ENCODE results near the gene NR1H4. TPM values are rescaled to one million over a fixed set of nuclear protein-coding genes. Genes with fewer than 3 reads are reported as not detected.

Gene NR1H4
- total and polyA plus RNA-seq, 2 of the 8 experiments (the other 6 are each of a cell fraction or from before 2014, with no cell fraction given) = not detected

GRCh38 chr12:100567945-100568344, 94.3 kb downstream of the NR1H4 start:
- Histone ChIP-seq H3K4me2 (ENCODE audit: insufficient read depth in 1 of 2, low read depth in 2 of 2, low read length in 2 of 2) (no peak overlapping the region), H3K4me1 (replicated peaks in 1 of 4; ENCODE audit: control insufficient read depth in 3 of 4, insufficient read depth in 4 of 4, low read length in 3 of 4) (no peaks in the 10 kb centered on the region; a peak in 1 of 7 replicates), H3K4ac (replicated peaks; ENCODE audit: insufficient read length, low read depth, low read length) (no peak overlapping the region), H3K36me3 (ENCODE audit: control insufficient read depth in 2 of 4, insufficient read depth in 4 of 4, low read length in 3 of 4) (no peaks in the 10 kb centered on the region), H2BK12ac (ENCODE audit: low read depth, low read length) (no peak overlapping the region), H4K91ac (replicated peaks; ENCODE audit: insufficient read length, low read length) (no peak overlapping the region), H3K23me2 (ENCODE audit: low read depth, low read length) (peaks cover under 1% of the 10 kb centered on the region), H2AK5ac (ENCODE audit: low read depth, low read length) (no peak overlapping the region), H3K18ac (ENCODE audit: extremely low read depth, low read length) (no peak overlapping the region), H3K23ac (ENCODE audit: insufficient read length) (no peak overlapping the region), H3K27ac (ENCODE audit: low read depth, low read length) (no peak overlapping the region), H3K79me2 (ENCODE audit: control insufficient read depth in 1 of 2, insufficient read depth in 2 of 2, low read length in 2 of 2) (no peaks in the 10 kb centered on the region), H2AFZ (ENCODE audit: low read length) (no peak overlapping the region), H3K9me3 (ENCODE audit: insufficient read depth in 2 of 2, low read depth in 1 of 2, low read length in 1 of 2) (no peaks in the 10 kb centered on the region), H4K20me1 (replicated peaks in 1 of 2; ENCODE audit: control insufficient read depth in 1 of 2, insufficient read depth in 2 of 2, low read length in 2 of 2) (no peaks in the 10 kb centered on the region), H3K56ac (replicated peaks; ENCODE audit: insufficient read length, low read depth, low read length) (no peak overlapping the region), H2BK20ac (ENCODE audit: low read length) (no peak overlapping the region), H3K79me1 (ENCODE audit: low read depth, low read length) (no peaks in the 10 kb centered on the region), H2BK120ac (replicated peaks; ENCODE audit: low read depth, low read length) (no peak overlapping the region), H4K8ac (ENCODE audit: extremely low read depth, insufficient read depth, low read length) (no peak overlapping the region), H2BK5ac (ENCODE audit: low read depth, low read length) (no peak overlapping the region), H3K4me3 (ENCODE audit: extremely low read depth in 1 of 4, insufficient read depth in 2 of 4, low read depth in 3 of 4, low read length in 4 of 4) (no peak overlapping the region), H3K27me3 (replicated peaks in 1 of 4; ENCODE audit: control insufficient read depth in 3 of 4, extremely low read depth in 1 of 4, insufficient read depth in 3 of 4, low read length in 3 of 4) (peaks cover 0 to 7% (median 3%) of the 10 kb centered on the region in 4 experiments; a peak in 4 of 7 replicates), H3K14ac (ENCODE audit: insufficient read length) (no peak overlapping the region), H4K5ac (ENCODE audit: insufficient read length, low read depth, low read length) (no peak overlapping the region), H2BK15ac (ENCODE audit: low read length) (no peak overlapping the region), H3K9ac (replicated peaks in 1 of 4; ENCODE audit: extremely low read depth in 1 of 4, low read depth in 3 of 4, low read length in 3 of 4) (no peak overlapping the region)
- DNase-seq (ENCODE audit: low read depth in 1 of 2, low spot score in 2 of 2) (no peak), FAIRE-seq (no peak)
- POLR2A ChIA-PET (ENCODE audit: partially characterized antibody) = no interaction called here
- CTCF ChIA-PET (ENCODE audit: partially characterized antibody) = interaction anchor here (0.7 to 2.4 kb wide), 8 partner anchors 12 to 220 kb away, joined by 3 to 10 read pairs (median 4); no protein-coding TSS in a partner anchor
- TF ChIP-seq SP4 (IDR thresholded peaks at IDR 0.05; ENCODE audit: low read length) (no peak), EZH2 (IDR thresholded peaks at IDR 0.05; ENCODE audit: low read depth, low read length, severe bottlenecking) (no peak), BCL11A (IDR thresholded peaks at IDR 0.05; ENCODE audit: low read depth in 2 of 2, low read length in 2 of 2) (no peak), KDM4A (IDR thresholded peaks at IDR 0.05; ENCODE audit: low read depth, low read length, severe bottlenecking) (no peak), CHD2 (IDR thresholded peaks at IDR 0.05; ENCODE audit: low read length) (no peak), GABPA (IDR thresholded peaks at IDR 0.05; ENCODE audit: borderline replicate concordance, insufficient read depth, low read length) (no peak), PHF8 (conservative IDR thresholded peaks at IDR 0.05; ENCODE audit: low read depth, low read length) (no peak), RAD21 (IDR thresholded peaks at IDR 0.05 in 1 of 2, conservative IDR thresholded peaks at IDR 0.05 in 1 of 2; ENCODE audit: low read depth in 2 of 2, low read length in 2 of 2) (no peak), TBP (IDR thresholded peaks at IDR 0.05; ENCODE audit: low read depth, low read length) (no peak), ATF2 (IDR thresholded peaks at IDR 0.05; ENCODE audit: low read length) (no peak), CBX5 (IDR thresholded peaks at IDR 0.05; ENCODE audit: low read depth, low read length) (no peak), BACH1 (IDR thresholded peaks at IDR 0.05; ENCODE audit: low read length) (no peak)

All from H1 (cell line).